ENCODE data around the gene AP1S2. TPM values are rescaled to one million over a fixed set of nuclear protein-coding genes. Genes with fewer than 3 reads are reported as not detected.

Gene AP1S2
- total and polyA plus RNA-seq, 8 donors: 4.0 to 17.5 (median 6.8) TPM

- intact Hi-C loops (cut with DNase I): no loop called here
- H3K9me3 ChIP-seq: no peaks in the 10 kb centered on the region
- H3K27me3 ChIP-seq: no peaks in the 10 kb centered on the region
- no peak overlapping the region for H3K27ac ChIP-seq
- DNase-seq: no peak
- FAIRE-seq: no peak
- H3K36me3 ChIP-seq: peaks cover 0 to 8% (median 0%) of the 10 kb centered on the region in 3 donors
- ATAC-seq: no peak
- TF ChIP-seq CTCF (IDR thresholded peaks at IDR 0.05): no peak
- 66 to 85% methylated on average over 3 of the region's 3 CpGs for WGBS, 2 donors
- H3K4me3 ChIP-seq: no peak overlapping the region
- H3K4me1 ChIP-seq: peaks cover 0 to 10% (median 8%) of the 10 kb centered on the region in 3 donors
Measured at GRCh38 chrX:15786915-15787314, 67.7 kb downstream of the AP1S2 start.

- TF ChIP-seq CTCF (IDR thresholded peaks at IDR 0.05): no peak
- peaks cover 0 to 5% (median 4%) of the 10 kb centered on the region in 3 donors for H3K4me1 ChIP-seq
- peaks cover 0 to 8% (median 0%) of the 10 kb centered on the region in 3 donors for H3K36me3 ChIP-seq
- H3K4me3 ChIP-seq: no peak overlapping the region
- FAIRE-seq (no peak), ATAC-seq (no peak), DNase-seq (no peak)
- no peaks in the 10 kb centered on the region for H3K9me3 ChIP-seq
- intact Hi-C loops (cut with DNase I): no loop called here
- no peaks in the 10 kb centered on the region for H3K27me3 ChIP-seq
- no peak overlapping the region for H3K27ac ChIP-seq
- 92 to 98% methylated on average over 3 of the region's 3 CpGs for WGBS, 2 donors
Measured at GRCh38 chrX:15785176-15785750, 69.3 kb downstream of the AP1S2 start.

GRCh38 chrX:15781961-15782699 lies 72.5 kb downstream of the AP1S2 start:
- DNase-seq: no peak
- Histone ChIP-seq H3K4me3 (no peak overlapping the region), H3K9me3 (no peaks in the 10 kb centered on the region), H3K27ac (no peak overlapping the region), H3K4me1 (no peaks in the 10 kb centered on the region), H3K27me3 (no peaks in the 10 kb centered on the region), H3K36me3 (peaks cover 0 to 16% (median 0%) of the 10 kb centered on the region in 3 donors)
- no peak for TF ChIP-seq CTCF (IDR thresholded peaks at IDR 0.05)
- ATAC-seq: no peak
- 79 to 94% methylated on average over 13 of the region's 13 CpGs for WGBS, 2 donors
- no peak for FAIRE-seq
- intact Hi-C loops (cut with DNase I): no loop called here

Other genes with a start within 250 kb of the AP1S2 start
- 1 to 10 TPM in 3 of 6 donors, under 1 TPM in 3; 0.79 to 3.6 (median 1.5) TPM for gene CLTRN, start 190.0 kb downstream of the AP1S2 start, total RNA-seq
- gene CLTRN, start 190.0 kb downstream of the AP1S2 start, polyA plus RNA-seq: 10 to 100 TPM in 1 of 2 donors, 1 to 10 TPM in 1; 3.3 to 14.6 TPM
- 1 to 10 TPM; 3.7 to 7.9 (median 5.2) TPM for gene CA5B, start 116.5 kb downstream of the AP1S2 start, total RNA-seq
- gene CA5B, start 116.5 kb downstream of the AP1S2 start, polyA plus RNA-seq: 1 to 10 TPM; 1.9 to 2.6 TPM
- 1 to 10 TPM; 3.0 to 7.1 (median 4.8) TPM for gene ZRSR2, start 64.3 kb downstream of the AP1S2 start, total RNA-seq
- 10 to 100 TPM; 15.2 to 33.1 TPM for gene ZRSR2, start 64.3 kb downstream of the AP1S2 start, polyA plus RNA-seq